Subcutaneous adipose tissue (tissue), 4 donors: ENCODE results near the gene HMGCS1. TPM values are rescaled to one million over a fixed set of nuclear protein-coding genes. Genes with fewer than 3 reads are reported as not detected.

Experiments used
- CTCF ChIP-seq: fragments of 450-650 bp; IDR thresholded peaks from one replicate; pipeline ENCODE4 v1.5.1; 2016; ENCODE audit warnings: low read depth, mild to moderate bottlenecking, control low read depth, antibody characterized with exemption, moderate library complexity
- total RNA-seq, 4 donors: library from RNA; depleted of rRNA; stranded (reverse); fragments of >200 nt; gene quantifications; one replicate each; pipeline ENCODE4 v1.1.0, GENCODE V29; 2016

HMGCS1 gene
- total RNA-seq, 4 donors from 2014 or later = 22.9 to 36.7 (median 27.4) TPM

GRCh38 chr5:43352915-43353314 is 39.7 kb upstream of the HMGCS1 start:
- no peak for TF ChIP-seq CTCF

GRCh38 chr5:43352131-43352530 is 38.9 kb upstream of the HMGCS1 start:
- no peak for TF ChIP-seq CTCF

GRCh38 chr5:43348861-43349363 is 35.7 kb upstream of the HMGCS1 start:
- no peak for TF ChIP-seq CTCF

GRCh38 chr5:43348207-43348606 is 35.0 kb upstream of the HMGCS1 start:
- no peak for TF ChIP-seq CTCF

GRCh38 chr5:43338862-43339261 is 25.6 kb upstream of the HMGCS1 start:
- TF ChIP-seq CTCF = no peak

GRCh38 chr5:43336159-43336558 is 22.9 kb upstream of the HMGCS1 start:
- TF ChIP-seq CTCF = no peak

- TF ChIP-seq CTCF = no peak
Observed at GRCh38 chr5:43335681-43336080, 22.5 kb upstream of the HMGCS1 start.
